HEK293T (cell line): ENCODE data around the gene KLHL30.

Source experiments
- BHLHE40 ChIP-seq: fragments of 450-650 bp; IDR thresholded peaks from 2 replicates; pipeline ENCODE4 v1.6.1; 2016; ENCODE audit warnings: mild to moderate bottlenecking, moderate library complexity, borderline replicate concordance
- FOXK2 ChIP-seq: fragments of 450-650 bp; IDR thresholded peaks from 2 replicates; pipeline ENCODE4 v1.6.1; 2016; ENCODE audit warnings: mild to moderate bottlenecking
- FOXM1 ChIP-seq: fragments of 450-650 bp; IDR thresholded peaks from 2 replicates; pipeline ENCODE4 v1.6.1; 2017; ENCODE audit warnings: mild to moderate bottlenecking, borderline replicate concordance
- HDGF ChIP-seq: fragments of 450-650 bp; IDR thresholded peaks from 2 replicates; pipeline ENCODE4 v1.6.1; 2017; ENCODE audit warnings: antibody characterized with exemption, borderline replicate concordance
- SP1 ChIP-seq: fragments of 450-650 bp; IDR thresholded peaks from 2 replicates; pipeline ENCODE4 v1.6.1; 2017
- TARDBP ChIP-seq: fragments of 450-650 bp; IDR thresholded peaks from 2 replicates; pipeline ENCODE4 v1.6.1; 2016
- ZNF384 ChIP-seq: fragments of 450-650 bp; IDR thresholded peaks from 2 replicates; pipeline ENCODE4 v1.6.1; 2016
- TF ChIP-seq, protein P1 (sequence below): fragments of 450-650 bp; IDR thresholded peaks from 2 replicates; pipeline ENCODE4 v1.6.1; 2016

DNA sequence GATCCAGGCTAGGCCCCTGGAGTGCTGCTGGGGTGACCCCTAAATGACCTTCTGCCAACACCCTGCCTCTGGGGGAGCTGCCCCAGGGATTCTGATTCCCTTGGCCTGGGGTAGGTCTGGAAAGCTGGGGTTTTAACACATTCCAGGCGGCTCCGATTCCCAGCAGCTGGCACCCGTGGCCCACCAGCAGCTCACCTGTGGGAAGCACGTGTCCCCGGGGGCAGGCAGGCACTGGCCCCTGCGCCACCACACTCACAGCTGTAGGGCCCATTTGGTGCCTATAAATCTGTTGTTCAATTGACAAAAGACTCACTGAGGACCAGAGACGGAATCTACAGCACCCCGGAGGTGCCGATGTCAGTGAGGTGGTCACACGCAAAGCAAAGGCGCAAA is 4.1 kb upstream of the KLHL30 start:
- TF ChIP-seq BHLHE40, result no peak
- no peak for TF ChIP-seq ZNF384
- TF ChIP-seq, protein P1, sequence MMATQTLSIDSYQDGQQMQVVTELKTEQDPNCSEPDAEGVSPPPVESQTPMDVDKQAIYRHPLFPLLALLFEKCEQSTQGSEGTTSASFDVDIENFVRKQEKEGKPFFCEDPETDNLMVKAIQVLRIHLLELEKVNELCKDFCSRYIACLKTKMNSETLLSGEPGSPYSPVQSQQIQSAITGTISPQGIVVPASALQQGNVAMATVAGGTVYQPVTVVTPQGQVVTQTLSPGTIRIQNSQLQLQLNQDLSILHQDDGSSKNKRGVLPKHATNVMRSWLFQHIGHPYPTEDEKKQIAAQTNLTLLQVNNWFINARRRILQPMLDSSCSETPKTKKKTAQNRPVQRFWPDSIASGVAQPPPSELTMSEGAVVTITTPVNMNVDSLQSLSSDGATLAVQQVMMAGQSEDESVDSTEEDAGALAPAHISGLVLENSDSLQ, result no peak
- no peak for TF ChIP-seq FOXM1
- no peak for TF ChIP-seq TARDBP
- no peak for TF ChIP-seq SP1
- TF ChIP-seq HDGF, result no peak
- no peak for TF ChIP-seq FOXK2
